AG10803 (cell line): ENCODE results near the gene CCR2.

ENCODE experiments used
- DNase-seq: peaks from one replicate; pipeline ENCODE4 v3.0.0; 2010; ENCODE audit warnings: low read depth
- H3K4me3 ChIP-seq: 2 replicates; pipeline ENCODE4 v1.5.1; 2011; ENCODE audit warnings: mild to moderate bottlenecking, low read length, control low read depth
- CTCF ChIP-seq: conservative IDR thresholded peaks from 2 replicates; pipeline ENCODE4 v1.5.1; 2011; ENCODE audit warnings: mild to moderate bottlenecking, low read length, control low read depth, inconsistent platforms

Gene CCR2

GRCh38 chr3:46338840-46339239, 15.1 kb upstream of the CCR2 start:
- no peak overlapping the region for H3K4me3 ChIP-seq
- no peak for TF ChIP-seq CTCF
- no peak for DNase-seq

GRCh38 chr3:46344476-46344875, 9.4 kb upstream of the CCR2 start:
- no peak for TF ChIP-seq CTCF
- H3K4me3 ChIP-seq, result no peak overlapping the region
- no peak for DNase-seq

- DNase-seq, result no peak
- TF ChIP-seq CTCF, result no peak
Measured at GRCh38 chr3:46348823-46349482, 5.0 kb upstream of the CCR2 start.

GRCh38 chr3:46349484-46350261, 4.2 kb upstream of the CCR2 start:
- DNase-seq, result no peak
- TF ChIP-seq CTCF, result no peak
- no peak overlapping the region for H3K4me3 ChIP-seq

More at GRCh38 chr3:46348823-46349482, 5.0 kb upstream of the CCR2 start:
- H3K4me3 ChIP-seq, result no peak overlapping the region

GRCh38 chr3:46350262-46350565, 3.7 kb upstream of the CCR2 start:
- H3K4me3 ChIP-seq, result no peak overlapping the region
- no peak for TF ChIP-seq CTCF
- DNase-seq, result no peak

- H3K4me3 ChIP-seq, result no peak overlapping the region
- no peak for TF ChIP-seq CTCF
- DNase-seq, result no peak
Measured at GRCh38 chr3:46351646-46352045, 2.3 kb upstream of the CCR2 start.

- H3K4me3 ChIP-seq, result no peak overlapping the region
- no peak for DNase-seq
- TF ChIP-seq CTCF, result no peak
Measured at GRCh38 chr3:46353090-46353489, 821 bp upstream of the CCR2 start.
